GM12891 (cell line): ENCODE measurements around the gene BBS2.

Experiments
- PAX5 ChIP-seq: IDR thresholded peaks from 2 replicates; pipeline ENCODE4 v1.6.1; 2011; ENCODE audit warnings: low read length, moderate library complexity, mild to moderate bottlenecking; ENCODE audit not compliant: insufficient read depth, severe bottlenecking
- POLR2A ChIP-seq: IDR thresholded peaks from 2 replicates; pipeline ENCODE4 v1.6.1; 2011; ENCODE audit warnings: low read depth, low read length, control low read depth
- POLR2AphosphoS5 ChIP-seq: IDR thresholded peaks from 2 replicates; pipeline ENCODE4 v1.6.1; 2011; ENCODE audit warnings: low read depth, low read length, control low read depth
- SPI1 ChIP-seq: IDR thresholded peaks from 2 replicates; pipeline ENCODE4 v1.6.1; 2011; ENCODE audit warnings: low read depth, low read length, control low read depth
- TAF1 ChIP-seq: IDR thresholded peaks from 2 replicates; pipeline ENCODE4 v1.6.1; 2011; ENCODE audit warnings: low read depth, low read length, control low read depth

DNA sequence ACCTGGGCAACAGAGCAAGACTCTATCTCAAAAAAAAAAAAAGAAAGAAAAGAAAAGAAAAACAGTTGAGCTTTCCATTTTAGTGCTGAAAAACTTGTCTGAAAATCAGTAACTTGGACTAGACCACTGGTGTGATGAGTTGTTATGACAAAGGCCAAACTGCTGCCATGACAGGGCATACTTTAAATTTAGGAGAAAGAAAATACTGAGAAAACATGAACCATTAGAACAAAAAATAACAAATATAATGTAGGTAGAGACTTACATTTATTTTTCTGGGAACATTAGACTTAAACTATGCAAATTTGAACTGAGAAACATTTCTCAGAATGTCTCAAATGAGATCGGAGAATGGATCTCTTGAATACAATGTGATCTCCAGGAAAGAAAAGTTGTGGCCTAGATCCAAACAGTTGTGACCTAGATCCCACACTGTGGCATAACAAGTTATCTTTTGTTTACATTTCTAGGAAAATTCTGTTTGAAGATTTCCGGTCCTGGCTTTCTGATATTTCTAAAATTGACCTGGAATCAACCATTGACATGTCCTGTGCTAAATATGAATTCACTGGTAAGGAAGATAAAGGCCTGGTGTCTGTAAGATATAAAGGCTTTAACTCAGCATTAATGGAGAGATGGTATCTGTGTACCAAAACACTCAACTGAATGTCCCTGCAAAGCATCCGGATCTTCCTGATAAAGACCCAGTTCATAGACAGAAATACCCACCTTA lies 57.6 kb downstream of the BBS2 start:
- TF ChIP-seq POLR2A, result no peak
- TF ChIP-seq POLR2AphosphoS5, result no peak
- no peak for TF ChIP-seq TAF1
- no peak for TF ChIP-seq SPI1
- no peak for TF ChIP-seq PAX5
